NCI-H446 (cell line): ENCODE data around the gene GPSM1.

ENCODE experiments used
- DNase-seq, 2 experiments: peaks; one replicate each; lab custom pipeline; 2025; lab: John Stamatoyannopoulos, UW

Gene GPSM1

DNA sequence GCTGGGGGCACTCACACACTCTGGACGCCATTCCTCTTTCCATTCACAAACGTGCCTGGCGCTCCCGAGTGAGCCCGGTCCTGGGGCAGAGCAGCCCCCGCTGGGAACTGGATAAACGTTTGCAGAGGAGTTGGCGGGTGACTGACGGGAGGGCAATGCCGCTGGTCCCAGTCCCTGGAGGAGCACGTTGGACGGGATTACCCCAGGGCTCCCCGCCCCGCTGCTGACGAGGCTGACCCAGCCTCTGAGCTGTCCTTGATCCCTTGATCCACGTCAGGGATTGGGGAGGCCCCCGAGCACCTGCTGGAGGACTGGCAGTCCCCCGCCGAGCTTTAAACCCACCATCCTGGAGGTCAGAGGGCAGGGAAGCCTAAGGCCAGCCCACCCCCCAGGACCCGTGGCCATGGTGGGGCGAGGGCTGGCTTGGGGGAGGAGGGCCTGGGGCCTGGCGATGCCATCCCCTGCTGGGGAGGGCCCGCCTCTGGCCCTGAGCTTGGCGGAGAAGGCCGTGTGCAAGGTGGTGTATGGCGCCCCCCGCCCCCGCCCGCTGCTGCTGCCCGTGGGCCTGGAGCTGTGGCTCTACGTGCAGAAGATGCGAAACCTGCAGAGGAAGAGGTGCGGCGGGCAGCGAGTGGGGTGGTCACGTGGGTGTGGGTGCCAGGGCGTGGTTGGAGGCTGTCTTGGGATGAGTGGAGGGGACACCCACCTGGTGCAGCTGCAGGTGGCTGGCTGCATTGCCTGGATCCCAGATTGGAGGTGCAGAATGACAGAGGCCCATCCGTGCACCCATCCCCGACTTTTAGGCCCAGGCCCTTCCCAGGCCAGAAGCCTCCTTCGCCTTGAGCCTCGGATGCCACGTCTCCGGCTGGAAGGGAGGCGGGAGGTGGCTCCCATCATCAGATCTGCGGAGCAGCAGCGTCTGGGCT is 4.5 kb downstream of the GPSM1 start:
- DNase-seq = no peak

DNA sequence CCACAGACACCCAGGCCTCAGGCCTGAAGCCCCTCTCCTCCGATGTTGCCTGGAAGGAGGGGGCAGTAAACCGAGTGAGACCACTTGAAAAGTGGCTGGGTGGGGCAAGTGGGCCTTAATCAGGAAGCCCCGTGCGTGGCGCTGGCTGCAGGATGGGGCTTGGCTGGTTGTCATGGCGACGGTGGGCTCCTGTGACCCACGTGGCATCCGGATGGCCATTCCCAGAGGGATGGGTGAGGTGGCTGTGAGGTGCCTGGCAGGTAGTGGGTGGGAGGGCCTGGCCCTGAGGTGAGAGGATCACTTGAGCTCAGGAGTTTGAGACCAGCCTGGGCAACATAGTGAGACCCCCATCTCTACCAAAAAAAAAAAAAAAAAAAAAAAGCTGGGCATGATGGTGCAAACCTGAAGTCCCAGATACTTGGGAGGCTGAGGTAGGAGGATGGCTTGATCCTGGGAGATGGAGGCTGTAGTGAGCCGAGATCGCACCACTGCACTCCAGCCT is 5.2 kb downstream of the GPSM1 start:
- no peak for DNase-seq

DNA sequence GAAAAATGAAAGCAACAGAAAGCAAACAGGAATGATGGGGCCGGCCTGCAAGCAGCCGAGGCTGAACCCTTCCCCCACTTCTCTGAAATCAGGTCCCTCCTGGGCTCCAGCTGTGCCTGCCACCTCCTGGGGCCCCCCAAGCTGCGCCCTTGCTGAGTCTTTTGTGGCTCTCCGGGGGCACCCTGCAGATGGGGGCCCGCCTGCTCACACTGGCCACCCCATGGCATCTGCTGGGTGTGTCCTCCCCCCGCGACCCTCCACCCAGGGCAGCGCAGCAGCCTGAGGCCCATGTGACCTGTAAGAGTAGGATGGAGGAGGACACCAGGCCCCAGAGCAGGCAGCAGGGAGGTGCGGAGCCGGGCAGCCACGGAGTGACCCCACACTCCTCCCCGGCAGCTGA is 5.7 kb downstream of the GPSM1 start:
- no peak for DNase-seq

DNA sequence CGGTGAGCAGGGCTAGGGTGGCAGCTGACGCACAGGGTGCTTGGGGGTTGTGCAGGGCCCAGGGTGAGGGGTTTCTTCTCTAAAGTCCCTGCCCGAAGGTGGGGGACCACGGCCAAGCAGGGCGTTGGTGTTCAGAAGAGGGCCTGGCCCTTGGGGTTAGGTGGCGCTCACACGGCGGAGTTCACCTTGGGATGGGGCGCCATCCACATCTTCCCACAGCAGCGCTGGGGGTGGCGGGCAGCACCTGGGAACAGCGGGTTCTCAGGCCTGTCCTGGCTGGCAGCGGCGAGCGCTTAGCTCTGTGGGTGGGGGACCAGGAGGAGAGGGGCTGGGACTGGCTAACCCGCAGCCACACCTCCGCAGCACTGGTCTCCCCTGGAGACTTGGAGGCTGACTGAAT is 6.1 kb downstream of the GPSM1 start:
- DNase-seq = no peak

DNA sequence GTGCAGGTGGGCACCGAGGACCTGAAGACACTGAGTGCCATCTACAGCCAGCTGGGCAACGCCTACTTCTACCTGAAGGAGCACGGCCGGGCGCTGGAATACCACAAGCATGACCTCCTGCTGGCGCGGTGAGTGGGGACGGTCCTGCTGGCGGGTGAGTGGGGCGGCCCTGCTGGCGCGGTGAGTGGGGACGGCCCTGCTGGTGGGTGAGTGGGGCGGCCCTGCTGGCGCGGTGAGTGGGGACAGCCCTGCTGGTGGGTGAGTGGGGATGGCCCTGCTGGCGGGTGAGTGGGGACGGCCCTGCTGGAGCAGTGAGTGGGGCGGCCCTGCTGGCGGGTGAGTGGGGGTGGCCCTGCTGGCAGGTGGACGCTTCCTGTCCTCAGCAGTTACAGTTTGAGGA is 7.2 kb downstream of the GPSM1 start:
- no peak for DNase-seq

DNA sequence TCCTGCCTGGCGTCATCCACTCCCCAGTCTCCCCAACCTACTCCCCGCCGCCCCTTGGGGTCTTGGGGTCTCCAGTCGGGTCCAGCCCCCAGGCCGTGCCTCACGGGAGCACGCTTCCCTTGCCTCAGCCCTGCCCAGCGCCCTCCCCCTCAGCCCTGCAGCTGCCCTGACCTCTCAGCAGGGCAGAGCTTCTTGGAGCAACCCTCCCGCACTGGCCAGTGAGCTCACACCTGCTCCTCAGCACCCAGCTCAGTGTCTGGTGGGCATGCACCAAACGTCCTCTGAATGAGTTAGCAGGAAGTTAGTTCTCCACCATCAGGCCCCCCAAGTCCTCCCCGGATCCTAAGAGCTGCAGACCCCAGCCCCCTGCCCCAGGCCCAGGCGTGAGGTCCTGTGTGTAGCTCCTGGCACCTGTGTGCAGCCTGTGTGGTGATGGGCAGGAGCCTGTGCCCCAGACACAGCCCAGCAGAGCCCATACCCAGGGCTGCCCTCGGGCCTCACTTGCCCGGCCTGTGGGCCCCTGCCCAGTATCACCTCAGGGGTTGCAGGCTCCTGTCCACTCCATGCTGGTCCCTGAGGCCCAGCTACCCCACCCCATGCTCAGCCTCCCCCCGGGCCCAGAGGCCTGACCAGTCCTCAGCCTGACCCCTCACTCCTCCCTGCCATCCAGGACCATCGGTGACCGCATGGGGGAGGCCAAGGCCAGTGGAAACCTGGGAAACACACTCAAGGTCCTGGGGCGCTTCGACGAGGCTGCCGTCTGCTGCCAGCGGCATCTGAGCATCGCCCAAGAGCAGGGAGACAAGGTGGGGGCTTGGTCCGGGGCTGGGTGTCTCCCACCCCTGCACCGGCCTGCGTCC is 8.2 kb downstream of the GPSM1 start:
- no peak for DNase-seq

DNA sequence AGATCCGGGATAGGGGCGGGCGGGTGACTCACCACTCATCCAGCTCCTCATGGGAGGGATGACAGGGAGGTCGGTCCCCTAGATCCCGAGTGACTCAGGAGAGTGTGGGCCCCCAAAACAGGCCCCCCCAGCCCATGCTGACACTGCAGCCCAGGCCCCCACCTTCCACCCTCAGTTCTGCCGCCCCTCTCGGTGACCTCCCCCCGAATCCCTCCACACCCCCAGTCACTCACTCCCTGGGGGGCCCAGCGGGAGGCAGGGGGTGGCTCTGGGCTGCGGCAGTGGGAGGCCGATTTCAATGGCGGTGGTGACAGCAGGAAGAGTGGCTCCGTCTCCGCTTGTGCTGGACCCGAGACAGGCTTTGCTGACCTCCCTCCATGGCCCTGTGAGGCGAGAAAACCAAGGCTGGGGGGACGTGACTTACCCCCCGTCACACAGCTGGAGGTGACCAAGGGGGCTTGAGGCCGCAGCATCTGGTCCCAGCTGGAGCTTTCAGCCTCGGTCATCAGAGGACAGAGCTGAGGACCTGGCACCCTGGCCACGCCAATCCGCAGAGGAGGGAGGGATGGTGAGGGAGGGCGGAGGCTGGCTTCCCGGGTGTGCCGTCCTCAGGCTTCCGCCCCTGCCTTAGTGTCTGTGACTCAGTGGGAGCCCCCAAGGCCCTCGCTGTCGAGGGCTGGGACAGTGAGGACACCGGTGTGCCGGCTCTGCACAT is 9.0 kb downstream of the GPSM1 start:
- DNase-seq = no peak

DNA sequence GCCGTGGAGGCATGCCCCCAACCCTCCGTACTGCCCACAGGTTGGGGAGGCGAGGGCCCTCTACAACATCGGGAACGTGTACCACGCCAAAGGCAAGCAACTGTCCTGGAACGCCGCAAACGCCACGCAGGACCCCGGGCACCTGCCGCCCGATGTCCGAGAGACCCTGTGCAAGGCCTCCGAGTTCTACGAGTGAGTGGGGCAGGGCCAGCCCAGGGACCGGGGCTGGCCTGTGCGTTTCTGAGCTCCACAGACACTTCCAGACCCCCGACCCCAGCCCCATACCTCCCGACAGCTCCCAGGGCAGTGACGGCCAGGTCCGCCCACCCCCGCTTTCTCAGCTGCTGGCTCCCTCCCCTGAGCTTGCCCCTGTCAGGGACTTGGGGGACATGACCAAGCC is 9.5 kb downstream of the GPSM1 start:
- no peak for DNase-seq

DNA sequence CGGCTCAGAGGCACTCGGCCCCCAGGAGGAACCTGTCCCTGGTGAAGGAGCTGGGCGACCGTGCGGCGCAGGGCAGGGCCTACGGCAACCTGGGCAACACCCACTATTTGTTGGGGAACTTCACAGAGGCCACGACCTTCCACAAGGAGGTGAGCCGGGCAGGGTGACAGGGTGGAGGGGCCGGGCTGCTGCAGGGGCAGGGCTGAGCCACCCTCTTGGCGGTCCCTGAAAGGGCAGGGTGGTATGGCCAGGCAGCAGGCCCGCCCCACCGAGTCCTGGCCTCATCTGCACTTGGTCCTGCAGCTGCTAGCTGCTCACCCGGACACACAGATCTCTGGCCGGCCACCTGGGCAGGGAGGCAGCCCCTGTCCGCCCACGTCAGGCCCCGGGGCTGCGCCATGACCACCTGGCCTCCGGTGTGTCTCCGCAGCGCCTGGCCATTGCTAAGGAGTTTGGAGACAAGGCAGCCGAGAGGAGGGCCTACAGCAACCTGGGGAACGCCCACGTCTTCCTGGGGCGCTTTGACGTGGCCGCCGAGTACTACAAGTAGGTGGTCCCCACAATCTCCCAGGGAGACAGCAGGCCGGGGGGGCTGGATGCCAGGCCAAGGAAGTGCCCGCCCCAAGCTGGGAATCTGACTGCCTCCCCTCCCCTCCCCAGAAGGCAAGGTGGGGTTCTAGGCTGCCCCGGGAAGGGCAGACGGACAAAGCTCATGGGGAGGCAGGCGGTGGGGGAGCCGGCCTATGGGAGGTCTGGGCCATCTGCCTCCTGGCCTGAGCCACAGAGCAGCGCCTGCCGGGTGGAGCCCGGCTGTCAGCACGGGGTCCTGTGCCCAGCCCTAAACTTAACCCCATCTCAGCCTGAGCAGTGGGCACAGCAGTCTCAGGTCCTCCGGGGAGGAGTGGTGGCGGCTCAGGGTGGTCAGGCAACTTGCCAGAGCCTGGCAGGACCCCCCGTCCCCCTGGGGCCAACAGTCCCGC is 10.4 kb downstream of the GPSM1 start:
- no peak for DNase-seq

DNA sequence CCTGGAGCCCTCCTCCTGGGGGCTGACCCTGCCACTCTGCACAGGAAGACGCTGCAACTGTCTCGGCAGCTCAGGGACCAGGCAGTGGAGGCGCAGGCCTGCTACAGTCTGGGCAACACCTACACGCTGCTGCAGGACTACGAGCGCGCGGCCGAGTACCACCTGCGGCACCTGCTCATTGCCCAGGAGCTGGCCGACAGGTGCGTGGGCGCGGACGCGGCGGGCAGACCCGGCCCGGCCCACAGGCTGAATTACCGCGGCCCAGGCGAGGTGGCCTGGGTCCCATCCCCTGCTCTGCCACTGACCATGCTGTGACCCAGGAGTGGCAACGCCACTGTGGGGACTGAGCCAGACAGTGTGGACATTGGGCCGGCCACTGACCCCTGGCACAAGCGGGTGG is 11.2 kb downstream of the GPSM1 start:
- DNase-seq = no peak

DNA sequence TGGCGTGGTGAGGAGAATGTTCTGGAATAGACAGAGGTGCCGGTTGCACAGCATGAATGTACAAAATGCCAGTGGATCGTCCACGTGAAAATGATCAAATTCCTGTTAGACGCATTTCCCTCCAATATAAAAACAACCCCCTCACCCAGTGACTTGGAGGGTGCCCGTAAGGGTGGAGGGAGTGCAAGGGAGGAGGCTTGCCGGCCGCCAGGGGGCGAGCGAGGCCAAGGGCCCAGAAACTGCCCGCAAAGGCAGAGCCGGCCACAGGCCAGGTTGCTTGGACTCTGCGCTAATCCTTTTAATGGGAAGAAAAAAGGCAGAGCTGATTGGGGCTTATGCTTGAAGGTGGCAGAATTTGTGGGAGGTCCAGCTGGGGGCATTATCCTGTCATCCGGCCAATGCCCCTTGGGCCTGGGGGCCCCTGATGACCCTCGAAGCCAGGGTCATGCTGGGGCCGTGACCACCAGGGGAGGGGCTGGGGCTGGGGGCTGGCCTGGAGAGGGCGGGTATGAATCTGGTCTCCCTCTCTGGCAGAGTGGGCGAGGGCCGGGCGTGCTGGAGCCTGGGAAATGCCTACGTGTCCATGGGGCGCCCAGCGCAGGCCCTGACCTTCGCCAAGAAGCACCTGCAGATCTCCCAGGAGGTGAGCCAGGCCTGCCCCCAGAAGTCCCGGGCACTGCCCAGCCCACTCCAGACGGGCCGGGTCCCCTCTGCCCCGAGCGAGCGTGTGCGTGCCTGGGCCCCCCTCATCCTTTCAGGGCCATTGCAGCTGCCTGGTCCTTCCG is 12.0 kb downstream of the GPSM1 start:
- no peak for DNase-seq

DNA sequence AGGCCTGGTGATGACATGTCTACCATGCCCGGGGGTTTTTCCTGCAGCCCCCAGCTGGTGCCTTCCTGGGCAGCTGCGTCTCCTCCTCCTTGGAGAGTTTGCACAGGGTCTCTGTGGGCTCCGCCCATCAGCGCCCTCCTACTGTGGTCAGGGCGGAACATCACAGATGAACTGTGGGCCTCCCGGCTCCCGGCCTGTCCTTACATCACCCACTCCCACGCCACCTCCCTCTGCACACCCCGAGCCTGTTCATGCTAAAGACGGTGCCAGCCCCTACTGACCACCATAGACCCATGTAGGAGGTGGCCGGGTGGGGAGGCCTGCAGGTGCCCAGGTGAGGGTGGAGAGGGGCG is 12.6 kb downstream of the GPSM1 start:
- DNase-seq = no peak

DNA sequence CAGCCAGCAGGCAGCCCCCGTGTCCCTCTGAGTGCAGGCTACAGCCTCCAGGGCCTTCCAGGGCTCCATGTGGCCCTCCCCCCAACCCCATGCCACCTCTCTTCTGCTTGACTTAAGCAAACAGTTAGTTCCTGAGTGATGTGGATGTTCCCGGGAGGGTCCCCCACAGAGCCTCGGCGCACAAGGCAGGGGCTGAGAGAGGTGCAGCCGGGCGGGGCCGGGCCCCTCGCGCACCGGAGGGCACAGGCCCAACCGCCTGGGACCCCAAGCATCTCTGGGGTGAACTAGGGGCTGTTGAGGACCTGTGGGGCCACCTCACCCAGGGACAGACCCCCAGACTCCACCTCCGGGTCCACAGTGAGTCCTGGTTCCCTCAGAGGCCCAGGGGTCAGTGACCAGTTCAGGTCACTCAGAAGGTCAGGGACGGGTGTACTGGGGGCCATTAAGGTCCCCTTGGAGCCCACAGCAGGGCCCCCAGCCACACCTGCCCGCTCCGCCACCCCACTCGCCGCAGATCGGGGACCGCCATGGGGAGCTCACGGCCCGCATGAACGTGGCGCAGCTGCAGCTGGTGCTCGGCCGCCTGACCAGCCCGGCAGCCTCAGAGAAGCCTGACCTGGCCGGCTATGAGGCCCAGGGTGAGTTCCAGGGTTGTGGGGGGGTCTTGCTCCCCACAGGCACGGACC is 13.2 kb downstream of the GPSM1 start:
- DNase-seq = no peak

DNA sequence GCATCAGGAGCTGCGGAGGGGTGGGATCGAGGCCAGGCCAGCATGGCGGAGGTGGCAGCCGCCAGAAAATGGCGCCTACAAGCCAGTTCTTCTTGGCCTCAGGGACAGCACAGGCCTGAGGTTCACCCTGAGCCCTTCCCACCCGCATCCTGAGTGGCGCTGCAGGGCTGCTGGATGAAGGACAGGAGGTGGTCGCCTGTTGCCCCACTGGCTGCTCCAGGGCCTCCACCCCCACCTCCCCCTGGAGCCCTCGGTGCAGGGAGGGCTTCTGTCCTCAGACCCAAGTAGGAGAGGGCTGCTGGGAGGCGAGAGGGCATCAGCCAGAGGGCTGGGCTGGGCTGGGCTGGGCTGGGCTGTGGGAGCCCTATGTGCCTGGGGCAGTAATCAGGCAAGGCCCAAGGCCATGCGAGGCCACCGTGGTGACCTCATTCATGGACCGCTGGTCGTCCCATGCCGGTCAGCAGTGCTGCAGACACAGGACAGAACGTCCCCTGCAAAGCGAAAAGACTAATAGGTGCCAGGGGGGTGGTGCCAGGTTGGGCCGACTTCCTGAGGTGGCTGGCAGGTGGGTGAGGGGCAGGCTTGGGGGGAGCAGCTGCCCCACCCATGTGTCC is 13.8 kb downstream of the GPSM1 start:
- DNase-seq = no peak

DNA sequence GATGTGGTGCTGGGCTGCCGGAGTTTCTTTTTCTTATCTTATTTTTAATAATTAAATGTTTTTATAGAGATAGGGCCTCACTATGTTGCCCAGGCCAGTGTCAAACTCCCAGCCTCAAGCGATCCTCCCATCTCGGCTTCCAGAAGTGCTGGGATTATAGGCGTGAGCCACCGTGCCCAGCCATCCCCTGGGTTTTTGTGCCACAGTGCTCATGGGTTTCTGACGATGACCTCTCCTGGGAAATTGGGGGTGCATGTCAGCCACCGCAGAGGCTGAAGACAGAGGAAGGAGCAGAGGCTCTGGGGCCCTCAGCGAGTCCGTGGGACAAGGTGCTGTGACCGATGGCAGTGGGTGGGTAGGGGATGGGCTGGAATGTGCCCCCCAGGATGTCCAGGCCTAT is 14.4 kb downstream of the GPSM1 start:
- DNase-seq = no peak

DNA sequence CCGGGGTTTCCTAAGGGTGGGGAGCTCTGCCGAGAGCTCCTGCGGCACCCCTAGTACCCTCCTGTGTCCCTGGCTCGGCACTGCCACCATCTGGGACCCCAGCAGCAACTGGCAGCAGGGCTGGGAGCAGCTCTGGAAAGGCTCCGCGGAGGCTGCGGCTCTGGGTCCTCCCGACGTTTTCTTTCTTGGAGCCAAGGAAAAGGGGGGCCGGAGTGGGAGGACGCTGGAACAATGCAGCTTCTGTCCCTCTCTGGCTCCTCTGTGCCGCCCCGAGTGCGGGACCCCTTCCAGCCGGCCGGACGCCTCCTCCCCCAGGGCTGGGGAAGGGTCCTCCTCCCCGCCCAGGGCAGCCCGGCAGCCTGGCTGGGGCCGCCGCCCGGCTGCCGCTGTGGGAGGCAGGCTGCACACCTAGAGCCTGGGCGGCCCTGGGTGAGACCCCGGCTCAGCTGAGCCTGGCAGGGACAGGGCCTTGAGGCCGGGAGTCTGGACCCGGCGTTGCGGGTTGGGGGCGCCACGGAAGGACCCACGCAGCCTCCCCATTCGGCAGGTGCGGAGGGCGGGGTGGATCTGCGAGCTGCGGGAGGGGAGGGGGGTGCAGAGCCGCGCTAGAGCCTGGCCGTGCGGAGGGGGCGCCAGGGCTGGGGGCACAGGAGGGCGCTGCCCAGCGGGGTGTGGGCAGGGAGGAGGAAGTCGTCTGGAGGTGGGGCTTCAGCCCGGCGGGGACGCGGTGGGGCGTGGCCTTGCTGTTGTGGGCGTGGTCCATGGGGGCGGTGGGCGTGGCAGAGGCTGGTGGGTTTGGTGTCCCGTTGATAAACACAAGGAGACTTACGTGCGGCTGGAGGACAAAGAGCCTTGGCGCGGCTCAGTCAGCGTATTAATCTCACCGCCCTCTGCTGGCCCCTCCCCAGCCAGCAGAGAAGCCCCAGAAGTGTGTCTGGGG is 15.1 kb downstream of the GPSM1 start:
- DNase-seq = no peak

DNA sequence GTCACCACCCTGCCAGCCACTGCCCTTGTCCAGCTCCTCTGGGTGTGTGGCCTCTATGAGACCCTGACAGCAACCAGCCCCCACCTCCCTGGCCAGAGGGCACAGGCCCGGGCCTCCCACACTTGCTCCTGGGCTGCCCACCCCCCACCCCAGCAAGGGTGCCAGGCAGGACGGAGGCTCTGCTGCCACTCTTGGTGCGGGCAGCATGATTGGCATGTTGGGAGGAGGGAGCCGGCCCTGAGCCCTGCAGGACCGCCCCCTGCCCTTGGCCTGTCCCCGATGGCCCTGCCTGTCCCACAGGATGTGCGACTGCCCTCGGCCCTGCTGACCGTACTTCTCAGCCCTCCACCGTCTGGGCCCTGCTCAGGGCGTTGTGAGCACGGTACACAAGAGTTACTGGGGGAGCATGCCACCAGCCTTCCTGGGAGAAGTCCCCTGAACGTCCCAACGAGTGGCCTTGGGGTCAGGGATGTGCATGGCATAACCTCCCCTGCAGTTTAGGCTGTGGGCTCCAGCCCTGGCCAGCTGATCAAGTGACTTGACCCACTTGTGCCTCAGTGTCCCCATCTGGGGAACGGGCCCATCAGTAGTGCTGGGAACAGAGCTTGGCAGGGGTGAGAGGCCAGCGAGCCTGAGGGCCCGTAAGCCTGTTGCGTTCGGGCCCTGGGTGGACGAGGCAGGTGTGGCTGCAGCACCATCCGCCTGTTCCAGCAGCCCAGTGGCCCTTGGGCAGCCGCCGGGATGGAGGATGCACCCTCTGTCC is 16.0 kb downstream of the GPSM1 start:
- DNase-seq = no peak
